GM12892 (cell line): ENCODE measurements around the gene ANKRD20A1. TPM values are rescaled to one million over a fixed set of nuclear protein-coding genes. Genes with fewer than 3 reads are reported as not detected.
"Not testable (repeated sequence)": the region's sequence is repeated elsewhere in the genome, so short reads cannot be mapped to it uniquely, and the experiment has no call there.

Experiments used
- DNase-seq: peaks from one replicate; pipeline ENCODE4 v3.0.0; 2011; ENCODE audit not compliant: insufficient read length
- FAIRE-seq: peaks from 2 replicates; lab custom pipeline; 2011; peaks lifted over from hg19 to GRCh38; lab: Jason Lieb, UNC
- polyA plus RNA-seq: library from polyadenylated mRNA; unstranded; fragments of >200 nt; gene quantifications from one replicate; pipeline ENCODE4 v1.2.1, GENCODE V29; 2012; ENCODE audit warnings: missing spikeins, inconsistent platforms; ENCODE audit not compliant: missing spikeins

Gene ANKRD20A1
- polyA plus RNA-seq, result 0.19 TPM

- FAIRE-seq, result not testable (repeated sequence)
Observed at GRCh38 chr9:67858871-67859270, at the start of gene ANKRD20A1. Gene ANKRD20A1, plus strand, starts transcription at chr9:67858931. Its CDS starts 496 bp downstream, at chr9:67859427.

GRCh38 chr9:67832088-67832487 lies 26.6 kb upstream of the ANKRD20A1 start:
- DNase-seq, FAIRE-seq: not testable (repeated sequence)

More at GRCh38 chr9:67858871-67859270, at the start of gene ANKRD20A1:
- DNase-seq, result not testable (repeated sequence)
